T-cell (primary cell): ENCODE results near the gene PARP4. TPM values are rescaled to one million over a fixed set of nuclear protein-coding genes. Genes with fewer than 3 reads are reported as not detected.
"Not testable (repeated sequence)": the region's sequence is repeated elsewhere in the genome, so short reads cannot be mapped to it uniquely, and the experiment has no call there.

Source experiments
- ATAC-seq, 4 experiments: fragments of 200-7000 bp in 3 of 4; fragments of 150-1000 bp in 1 of 4; cut with Tn5 transposase; replicated peaks in 1 of 4; 1 replicate in 3 of 4; 2 replicates in 1 of 4; pipeline ENCODE4 v1.10.0; 2021; ENCODE audit warnings: moderate library complexity in 3 of 4, mild to moderate bottlenecking in 2 of 4, moderate number of reproducible peaks in 1 of 4
- CTCF ChIA-PET, 2 donors: fragments of 300-600 bp; sonication (Branson Sonifier 250); formaldehyde crosslinking; loops; one replicate each; lab custom pipeline; 2022; ENCODE audit warnings: antibody characterized with exemption in 2 of 2; lab: Charles Lee
- POLR2A ChIA-PET, 2 donors: fragments of 300-600 bp; sonication (Branson Sonifier 250); formaldehyde crosslinking; loops; one replicate each; lab custom pipeline; 2022; ENCODE audit warnings: antibody characterized with exemption in 2 of 2; lab: Charles Lee
- DNase-seq, 35 experiments: peaks; one replicate each; pipeline versions ENCODE4 v3.0.0 to v3.0.0-alpha.2; 2013 to 2023
- H3K27ac ChIP-seq: one replicate; pipeline ENCODE4 v1.5.1; 2013; ENCODE audit warnings: low read length
- H3K27me3 ChIP-seq, 2 experiments: replicated peaks in 1 of 2; 1 replicate in 1 of 2; 2 replicates in 1 of 2; pipeline versions ENCODE4 v1.6.1 to v1.7.0; 2013; ENCODE audit warnings: low read length in 1 of 2, mixed read lengths in 1 of 2; ENCODE audit not compliant: control insufficient read depth in 2 of 2, insufficient read depth in 2 of 2; ENCODE audit errors: extremely low read depth in 1 of 2
- H3K36me3 ChIP-seq, 2 donors: 1 replicate in 1 of 2; 2 replicates in 1 of 2; pipeline versions ENCODE4 v1.6.1 to v1.7.0; 2013; ENCODE audit warnings: low read length in 1 of 2; ENCODE audit not compliant: control insufficient read depth in 2 of 2, insufficient read depth in 1 of 2; ENCODE audit errors: extremely low read depth in 1 of 2
- H3K4me1 ChIP-seq, 2 experiments: 1 replicate in 1 of 2; 2 replicates in 1 of 2; pipeline versions ENCODE4 v1.6.1 to v1.7.0; 2013; ENCODE audit warnings: low read length in 2 of 2, mixed read lengths in 1 of 2; ENCODE audit not compliant: insufficient read depth in 2 of 2, control insufficient read depth in 1 of 2; ENCODE audit errors: extremely low read depth in 1 of 2
- H3K4me3 ChIP-seq, 2 donors: 1 replicate in 1 of 2; 2 replicates in 1 of 2; pipeline versions ENCODE4 v1.5.1 to v1.7.0; 2013; ENCODE audit warnings: mild to moderate bottlenecking in 2 of 2, low read length in 1 of 2, moderate library complexity in 1 of 2; ENCODE audit not compliant: control insufficient read depth in 1 of 2; ENCODE audit errors: extremely low read depth in 1 of 2
- H3K9me3 ChIP-seq: 2 replicates; pipeline ENCODE4 v1.7.0; 2013
- H3K27ac Mint-ChIP-seq, 2 donors: one replicate each; pipeline ENCODE4 v1.8.0; 2020 to 2021; ENCODE audit warnings: mild to moderate bottlenecking in 2 of 2, mixed read lengths in 2 of 2
- H3K27me3 Mint-ChIP-seq, 2 donors: one replicate each; pipeline ENCODE4 v1.8.0; 2021 to 2022; ENCODE audit warnings: mixed read lengths in 2 of 2
- H3K36me3 Mint-ChIP-seq: one replicate; pipeline ENCODE4 v1.8.0; 2021; ENCODE audit warnings: mixed read lengths
- H3K4me1 Mint-ChIP-seq, 3 donors: one replicate each; pipeline ENCODE4 v1.8.0; 2020 to 2022; ENCODE audit warnings: mixed read lengths in 3 of 3, mild to moderate bottlenecking in 1 of 3
- H3K4me3 Mint-ChIP-seq, 3 donors: one replicate each; pipeline ENCODE4 v1.8.0; 2020 to 2022; ENCODE audit warnings: mild to moderate bottlenecking in 3 of 3, mixed read lengths in 3 of 3, moderate library complexity in 3 of 3
- H3K9me3 Mint-ChIP-seq, 3 donors: one replicate each; pipeline ENCODE4 v1.8.0; 2020 to 2022; ENCODE audit warnings: mixed read lengths in 3 of 3
- WGBS: methylation state at CpG from one replicate; pipeline ENCODE4 v1.1.5; 2013; ENCODE audit warnings: missing lambda C conversion rate; ENCODE audit not compliant: insufficient coverage; 5-methylcytosine and 5-hydroxymethylcytosine counted together
- total RNA-seq, 35 experiments: library from RNA in 6 of 35; stranded (reverse) in 6 of 35; fragments of 120-200 nt in 1 of 35; gene quantifications; one replicate each; pipeline versions ENCODE4 v1.2.1 to v1.2.4 and lab custom pipeline; 2013 to 2026

The PARP4 gene
- total RNA-seq (10 to 100 TPM; 50.3 to 77.7 (median 58.2) TPM), total RNA-seq (lab: John Stamatoyannopoulos, UW) (18.2 to 326 (median 99.5) reads per million in 29 experiments)
- total RNA-seq (2013) = 75.1 TPM

DNA sequence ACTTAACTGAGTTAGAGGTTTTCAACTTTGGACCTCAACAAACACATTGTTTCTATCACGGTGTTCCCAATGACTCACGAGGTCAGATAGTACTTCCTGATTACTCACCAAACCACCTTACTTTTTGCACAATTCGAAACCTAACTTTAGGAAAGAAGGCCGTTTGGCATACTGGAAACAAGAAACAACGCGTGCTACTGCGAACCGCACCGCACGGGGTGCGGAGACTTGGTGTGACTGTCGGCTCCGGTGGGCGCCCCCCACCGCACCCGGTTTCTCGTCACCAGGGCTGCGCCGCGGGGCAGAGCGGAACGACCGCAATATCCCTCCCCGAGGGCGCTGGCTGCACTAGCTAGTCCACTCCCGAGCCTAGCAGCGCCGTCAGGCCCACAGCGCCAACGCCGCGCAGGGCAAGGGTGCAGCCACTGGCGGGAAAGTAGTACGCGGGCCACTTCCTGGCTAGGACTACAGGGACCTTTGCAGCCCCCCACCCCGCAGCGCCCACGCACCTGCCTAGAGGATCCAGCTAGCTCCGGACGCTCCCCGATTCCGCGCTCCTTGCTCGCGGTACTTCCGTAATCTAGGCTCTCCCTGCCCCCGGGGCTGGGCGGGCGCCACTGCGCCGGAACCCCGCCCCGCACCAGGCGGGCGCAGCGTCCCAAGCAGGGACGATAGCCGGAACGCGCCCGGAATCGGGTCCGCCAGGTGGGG lies at the start of gene PARP4:
Gene PARP4, minus strand, starts transcription at position 582 of the 711 bp plus-strand sequence. CDS start 9,002 bp downstream, outside the sequence.
- Mint-ChIP-seq H3K36me3 (peaks cover 8% of the 10 kb centered on the region), H3K9me3 (no peaks in the 10 kb centered on the region), H3K27me3 (no peaks in the 10 kb centered on the region), H3K4me3 (peak within 1 kb of the TSS; percentile 87 to 98 (median 93)), H3K4me1 (peaks cover 37 to 45% (median 41%) of the 10 kb centered on the region in 3 donors), H3K27ac (peak within 1 kb of the TSS; percentile 88 to 96)
- ATAC-seq (peak; percentile 82 to 87 (median 85)), DNase-seq (peak; percentile 32 to 78 (median 56))
- under 1% methylated on average over 63 of the region's 63 CpGs for WGBS
- CTCF ChIA-PET = no interaction called here
- H3K4me3 ChIP-seq = peak within 1 kb of the TSS; percentile 92 to 96
- peaks cover 5 to 17% of the 10 kb centered on the region in 2 experiments for H3K4me1 ChIP-seq
- H3K9me3 ChIP-seq = no peaks in the 10 kb centered on the region
- POLR2A ChIA-PET = no interaction called here
- peak within 1 kb of the TSS; percentile 79 for H3K27ac ChIP-seq
- peaks cover 3 to 5% of the 10 kb centered on the region in 2 donors for H3K36me3 ChIP-seq
- H3K27me3 ChIP-seq = no peaks in the 10 kb centered on the region

DNA sequence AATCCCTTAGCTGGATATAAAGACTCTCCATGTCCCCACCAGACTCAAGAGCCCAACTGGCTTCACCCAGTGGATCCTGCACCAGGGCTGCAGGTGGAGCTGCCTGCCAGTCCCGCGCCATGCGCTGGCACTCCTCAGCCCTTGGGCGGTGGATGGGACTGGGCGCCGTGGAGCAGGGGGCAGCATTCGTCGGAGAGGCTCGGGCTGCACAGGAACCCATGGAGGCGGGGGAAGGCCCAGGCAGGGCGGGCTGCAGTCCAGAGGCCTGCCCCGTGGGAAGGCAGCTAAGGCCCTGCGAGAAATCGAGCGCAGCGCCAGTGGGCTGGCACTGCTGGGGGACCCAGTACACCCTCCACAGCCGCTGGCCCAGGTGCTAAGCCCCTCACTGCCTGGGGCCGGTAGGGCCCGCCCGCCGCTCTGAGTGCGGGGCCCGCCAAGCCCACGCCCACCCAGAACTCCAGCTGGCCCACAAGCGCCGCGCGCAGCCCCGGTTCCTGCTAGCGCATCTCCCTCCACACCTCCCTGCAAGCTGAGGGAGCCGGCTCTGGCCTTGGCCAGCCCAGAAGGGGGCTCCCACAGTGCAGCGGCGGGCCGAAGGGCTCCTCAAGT lies 48.1 kb upstream of the PARP4 start:
- Mint-ChIP-seq H3K4me1 (peaks cover 8 to 14% (median 11%) of the 10 kb centered on the region in 3 donors), H3K27me3 (peaks cover 38 to 54% of the 10 kb centered on the region in 2 donors)
- H3K4me3 Mint-ChIP-seq, H3K27ac ChIP-seq, POLR2A ChIA-PET, DNase-seq, H3K4me3 ChIP-seq, H3K9me3 Mint-ChIP-seq, H3K36me3 Mint-ChIP-seq, H3K4me1 ChIP-seq, H3K27me3 ChIP-seq, H3K9me3 ChIP-seq, H3K27ac Mint-ChIP-seq, H3K36me3 ChIP-seq, ATAC-seq: not testable (repeated sequence)
- 91% methylated on average over 26 of the region's 34 CpGs for WGBS
- CTCF ChIA-PET = interaction anchor here in 1 of 2 donors (0.9 kb wide), 1 partner anchor 58 kb away, joined by 3 read pairs; no protein-coding TSS in a partner anchor

DNA sequence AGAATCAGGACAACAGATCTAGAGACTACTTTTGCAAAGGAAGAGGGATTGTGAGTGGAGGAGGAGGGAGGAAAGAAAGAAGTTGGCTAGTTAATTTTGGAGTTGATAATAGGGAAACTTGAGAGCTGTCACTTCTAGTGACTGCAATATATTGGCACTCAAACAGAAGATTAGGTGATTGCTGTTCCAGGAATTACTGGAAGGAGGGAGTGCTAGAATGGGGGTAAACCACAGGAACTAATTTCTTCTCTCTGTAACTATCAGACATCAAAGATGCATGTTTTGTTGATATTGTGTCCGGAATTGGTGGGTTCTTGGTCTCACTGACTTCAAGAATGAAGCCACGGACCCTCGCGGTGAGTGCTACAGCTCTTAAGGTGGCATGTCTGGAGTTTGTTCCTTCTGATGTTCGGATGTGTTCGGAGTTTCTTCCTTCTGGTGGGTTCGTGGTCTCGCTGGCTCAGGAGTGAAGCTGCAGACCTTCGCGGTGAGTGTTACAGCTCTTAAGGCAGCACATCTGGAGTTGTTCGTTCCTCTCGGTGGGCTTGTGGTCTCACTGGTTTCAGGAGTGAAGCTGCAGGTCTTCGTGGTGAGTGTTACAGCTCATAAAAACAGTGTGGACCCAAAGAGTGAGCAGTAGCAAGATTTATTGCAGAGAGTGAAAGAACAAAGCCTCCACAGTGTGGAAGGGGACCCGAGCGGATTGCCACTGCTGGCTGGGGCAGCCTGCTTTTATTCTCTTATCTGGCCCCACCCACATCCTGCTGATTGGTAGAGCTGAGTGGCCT lies 47.0 kb upstream of the PARP4 start:
- H3K9me3 ChIP-seq, H3K36me3 Mint-ChIP-seq, ATAC-seq, H3K27ac ChIP-seq, H3K27ac Mint-ChIP-seq, H3K4me1 ChIP-seq, H3K36me3 ChIP-seq, H3K4me3 ChIP-seq, DNase-seq, POLR2A ChIA-PET, H3K27me3 ChIP-seq, CTCF ChIA-PET, H3K9me3 Mint-ChIP-seq: not testable (repeated sequence)
- H3K4me3 Mint-ChIP-seq = peak overlapping the region in 1 of 3 donors; percentile 50
- H3K4me1 Mint-ChIP-seq = peaks cover 8 to 11% (median 11%) of the 10 kb centered on the region in 3 donors
- peaks cover 38 to 51% of the 10 kb centered on the region in 2 donors for H3K27me3 Mint-ChIP-seq
- WGBS = 26% methylated on average over 4 of the region's 15 CpGs

DNA sequence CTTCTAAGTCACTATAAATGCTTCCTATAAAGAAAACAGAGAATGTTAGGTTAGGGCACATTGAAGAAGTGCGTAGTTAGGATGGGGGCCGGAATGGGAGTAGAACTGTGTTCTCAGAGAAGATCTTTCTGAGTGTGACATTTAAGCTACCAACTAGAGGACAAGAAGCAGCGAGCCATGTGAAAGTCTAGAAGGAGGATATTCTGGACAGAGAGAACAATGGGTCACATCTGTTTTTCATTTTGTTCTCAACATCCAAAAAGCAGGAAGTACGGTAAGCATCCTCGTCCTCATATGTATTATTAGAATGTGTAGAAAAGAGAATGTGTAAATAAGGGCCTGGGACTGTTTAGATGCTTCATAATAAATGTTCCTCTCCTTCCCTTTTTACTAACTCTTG lies 44.5 kb upstream of the PARP4 start:
- CTCF ChIA-PET = no interaction called here

DNA sequence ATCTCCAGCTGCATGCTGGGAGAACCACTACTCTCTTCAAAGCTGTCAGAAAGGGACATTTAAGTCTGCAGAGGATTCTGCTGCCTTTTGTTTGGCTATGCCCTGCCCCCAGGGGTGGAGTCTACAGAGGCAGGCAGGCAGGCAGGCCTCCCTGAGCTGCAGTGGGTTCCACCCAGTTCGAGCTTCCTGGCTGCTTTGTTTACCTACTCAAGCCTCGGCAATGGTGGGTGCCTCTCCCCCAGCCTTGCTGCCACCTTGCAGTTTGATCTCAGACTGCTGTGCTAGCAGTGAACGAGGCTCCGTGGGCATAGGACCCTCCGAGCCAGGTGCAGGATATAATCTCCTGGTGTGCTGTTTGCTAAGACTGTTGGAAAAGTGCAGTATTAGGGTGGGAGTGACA lies 41.3 kb upstream of the PARP4 start:
- H3K27ac Mint-ChIP-seq, H3K36me3 ChIP-seq, H3K4me3 ChIP-seq, CTCF ChIA-PET, ATAC-seq, POLR2A ChIA-PET, H3K9me3 ChIP-seq, H3K27me3 ChIP-seq, H3K36me3 Mint-ChIP-seq, H3K27ac ChIP-seq, H3K9me3 Mint-ChIP-seq, DNase-seq, H3K4me1 ChIP-seq, H3K4me1 Mint-ChIP-seq, H3K4me3 Mint-ChIP-seq: not testable (repeated sequence)
- WGBS = 83% methylated on average over 2 of the region's 5 CpGs
- H3K27me3 Mint-ChIP-seq = peaks cover 40 to 59% of the 10 kb centered on the region in 2 donors

More for the DNA sequence above, 44.5 kb upstream of the PARP4 start:
- H3K4me3 ChIP-seq = no peak overlapping the region
- DNase-seq = no peak
- H3K4me1 Mint-ChIP-seq = peaks cover 8 to 11% (median 11%) of the 10 kb centered on the region in 3 donors
- peaks cover 42 to 66% of the 10 kb centered on the region in 2 donors for H3K27me3 Mint-ChIP-seq
- peaks cover 0 to 7% of the 10 kb centered on the region in 2 experiments for H3K27me3 ChIP-seq
- no peaks in the 10 kb centered on the region for H3K36me3 ChIP-seq
- peaks cover 0 to 2% of the 10 kb centered on the region in 2 experiments for H3K4me1 ChIP-seq
- no peak for ATAC-seq
- no peaks in the 10 kb centered on the region for H3K9me3 Mint-ChIP-seq
- WGBS = 100% methylated on average over 2 of the region's 5 CpGs
- H3K4me3 Mint-ChIP-seq = no peak overlapping the region
- no peak overlapping the region for H3K27ac Mint-ChIP-seq
- H3K9me3 ChIP-seq = no peaks in the 10 kb centered on the region
- POLR2A ChIA-PET = no interaction called here
- no peak overlapping the region for H3K27ac ChIP-seq
- no peaks in the 10 kb centered on the region for H3K36me3 Mint-ChIP-seq
